Right lobe of liver (tissue), 6 donors: ENCODE results near the gene NAXD. TPM values are rescaled to one million over a fixed set of nuclear protein-coding genes. Genes with fewer than 3 reads are reported as not detected.
"Not testable (repeated sequence)": the region's sequence is repeated elsewhere in the genome, so short reads cannot be mapped to it uniquely, and the experiment has no call there.

Source experiments
- ATAC-seq, 4 donors: fragments of 200-7000 bp; cut with Tn5 transposase; one replicate each; pipeline ENCODE4 v1.9.1; 2020; ENCODE audit warnings: mild to moderate bottlenecking in 4 of 4, moderate library complexity in 4 of 4
- DNase-seq, 3 donors: peaks; one replicate each; pipeline ENCODE4 v3.0.0-alpha.2; 2020
- H3K27ac ChIP-seq, 3 donors: fragments of 200-600 bp; one replicate each; pipeline ENCODE4 v1.8.0; 2022
- H3K27me3 ChIP-seq, 2 donors: fragments of 200-600 bp; one replicate each; pipeline ENCODE4 v1.8.0; 2022
- H3K36me3 ChIP-seq, 4 donors: fragments of 200-600 bp; sonication (generic) in 1 of 4; one replicate each; pipeline versions ENCODE4 v1.5.1 to v1.8.0; 2017 to 2022; ENCODE audit warnings: control low read depth in 1 of 4
- H3K4me1 ChIP-seq, 4 donors: fragments of 200-600 bp; sonication (generic) in 1 of 4; one replicate each; pipeline versions ENCODE4 v1.5.1 to v1.8.0; 2017 to 2022; ENCODE audit warnings: control low read depth in 1 of 4
- H3K4me3 ChIP-seq, 3 donors: fragments of 200-600 bp; one replicate each; pipeline ENCODE4 v1.8.0; 2022
- H3K9me3 ChIP-seq, 4 donors: fragments of 200-600 bp; sonication (generic) in 1 of 4; one replicate each; pipeline versions ENCODE4 v1.5.1 to v1.8.0; 2017 to 2022; ENCODE audit warnings: control low read depth in 1 of 4
- CTCF ChIP-seq, 4 donors: fragments of 200-600 bp in 3 of 4; fragments of 450-650 bp in 1 of 4; IDR thresholded peaks; one replicate each; pipeline versions ENCODE4 v1.5.1 to v1.8.0; 2016 to 2022; ENCODE audit warnings: antibody characterized with exemption in 4 of 4, mild to moderate bottlenecking in 2 of 4
- POLR2A ChIP-seq: fragments of 450-650 bp; IDR thresholded peaks from one replicate; pipeline ENCODE4 v1.6.1; 2017; ENCODE audit warnings: antibody characterized with exemption, mild to moderate bottlenecking
- WGBS: methylation state at CpG from one replicate; pipeline ENCODE4 v1.1.6; 2018; ENCODE audit warnings: low coverage, low lambda C conversion rate; ENCODE audit not compliant: insufficient coverage; ENCODE audit errors: missing lambda C conversion rate; 5-methylcytosine and 5-hydroxymethylcytosine counted together
- intact Hi-C, 2 donors: fragments of 100-400 bp; cut with DNase I; formaldehyde crosslinking; loops; one replicate each; pipeline versions ENCODE4 v1.11.2 to v1.14.1; 2022
- long read RNA-seq: library from polyadenylated mRNA; unstranded; transcript quantifications from one replicate; pipeline ENCODE4 v2.0.0, GENCODE V29; 2019
- total RNA-seq, 6 experiments: library from RNA; depleted of rRNA in 2 of 6; stranded (reverse); fragments of >200 nt in 2 of 6; fragmentation: NEBNext Ultra II Directional in 3 of 6; extraction: Animal tissue kit (Norgen Biotek cat#: 25700) in 3 of 6; gene quantifications; one replicate each; pipeline versions ENCODE4 v1.1.0 to v1.2.4, GENCODE V29; 2016 to 2023
- donor health status: DM: no; HTN: yes; CAD: no.
- donor health status: DM: no; HTN: no; CAD: no.
- donor health status: DM: no; HTN: no; CAD: no.
- donor health status: DM: no; HTN: yes; CAD: no.
- donor health status: DM: no; HTN: yes; CAD: no.

Gene NAXD
- total RNA-seq, result 10 to 100 TPM; 24.2 to 41.9 (median 29.9) TPM
- long read RNA-seq, partial matches to known transcripts, result 0 of 10 reads
- long read RNA-seq, other reads (novel, unspliced or antisense), result 9 of 10 reads

- Histone ChIP-seq H3K9me3 (no peaks in the 10 kb centered on the region), H3K27me3 (no peaks in the 10 kb centered on the region), H3K36me3 (no peaks in the 10 kb centered on the region), H3K27ac (peak within 1 kb of the TSS; percentile 95 to 99 (median 99)), H3K4me3 (peak within 1 kb of the TSS; percentile 81 to 86 (median 83)), H3K4me1 (peaks cover 0 to 30% (median 14%) of the 10 kb centered on the region in 4 donors)
- peak; percentile 80 to 91 (median 85) for ATAC-seq
- peak; percentile 94 to 97 (median 96) for DNase-seq
- intact Hi-C loops, result loop anchor here in 1 of 2 donors (10.0 kb wide), 1 partner anchor 99 kb away; the partner anchor contains the start of gene ING1
- WGBS, result 2% methylated on average over 25 of the region's 95 CpGs
- TF ChIP-seq POLR2A (peak; percentile 94), CTCF (IDR thresholded peaks at IDR 0.05) (no peak)
These were observed at the start of gene NAXD for GRCh38 chr13:110615322-110616102. Gene NAXD, plus strand, starts transcription at chr13:110615545. Its CDS starts 57 bp downstream, at chr13:110615602.

GRCh38 chr13:110566171-110566570, 49.2 kb upstream of the NAXD start:
- H3K27me3 ChIP-seq, result no peaks in the 10 kb centered on the region
- ATAC-seq (no peak), DNase-seq (no peak)
- peaks cover 0 to 13% (median 5%) of the 10 kb centered on the region in 4 donors for H3K4me1 ChIP-seq
- no peaks in the 10 kb centered on the region for H3K9me3 ChIP-seq
- H3K36me3 ChIP-seq, result no peaks in the 10 kb centered on the region
- H3K4me3 ChIP-seq, result no peak overlapping the region
- TF ChIP-seq CTCF (IDR thresholded peaks at IDR 0.05) (no peak), POLR2A (no peak)
- WGBS, result 93% methylated on average over 9 of the region's 9 CpGs
- intact Hi-C loops, result loop anchor here in 1 of 2 donors (10.0 kb wide), 1 partner anchor 111 kb away; no protein-coding TSS in a partner anchor
- H3K27ac ChIP-seq, result no peak overlapping the region

- Histone ChIP-seq H3K4me3 (no peak overlapping the region), H3K4me1 (peaks cover 0 to 5% (median 1%) of the 10 kb centered on the region in 4 donors), H3K27ac (no peak overlapping the region), H3K36me3 (no peaks in the 10 kb centered on the region), H3K27me3 (no peaks in the 10 kb centered on the region), H3K9me3 (no peaks in the 10 kb centered on the region)
- no peak for DNase-seq
- WGBS, result 77% methylated on average over 3 of the region's 3 CpGs
- TF ChIP-seq CTCF (IDR thresholded peaks at IDR 0.05), result no peak
- TF ChIP-seq POLR2A, result no peak
- ATAC-seq, result no peak
- intact Hi-C loops, result loop anchor here in 1 of 2 donors (10.0 kb wide), 1 partner anchor 114 kb away; no protein-coding TSS in a partner anchor
These were observed 46.7 kb upstream of the NAXD start for GRCh38 chr13:110568612-110569011.

- WGBS, result 83% methylated on average over 7 of the region's 7 CpGs
- not testable (repeated sequence) for H3K36me3 ChIP-seq, H3K27me3 ChIP-seq, ATAC-seq, H3K4me3 ChIP-seq, H3K27ac ChIP-seq, H3K9me3 ChIP-seq, H3K4me1 ChIP-seq
- intact Hi-C loops, result loop anchor here in 1 of 2 donors (10.0 kb wide), 1 partner anchor 115 kb away; no protein-coding TSS in a partner anchor
- DNase-seq, result peak in 1 of 3 donors; percentile 15
These were observed 45.4 kb upstream of the NAXD start for GRCh38 chr13:110569962-110570361.

GRCh38 chr13:110570886-110571285, 44.5 kb upstream of the NAXD start:
- WGBS, result 64% methylated on average over 9 of the region's 10 CpGs
- intact Hi-C loops, result no loop called here
- no peaks in the 10 kb centered on the region for H3K27me3 ChIP-seq
- no peak for TF ChIP-seq CTCF (IDR thresholded peaks at IDR 0.05)
- no peak for TF ChIP-seq POLR2A
- no peaks in the 10 kb centered on the region for H3K9me3 ChIP-seq
- ATAC-seq, result no peak
- no peaks in the 10 kb centered on the region for H3K4me1 ChIP-seq
- H3K4me3 ChIP-seq, result no peak overlapping the region
- no peaks in the 10 kb centered on the region for H3K36me3 ChIP-seq
- no peak overlapping the region for H3K27ac ChIP-seq
- no peak for DNase-seq
